Left ventricle myocardium inferior (tissue), 1 donor: Measurements from ENCODE around the gene CRADD. TPM values are rescaled to one million over a fixed set of nuclear protein-coding genes. Genes with fewer than 3 reads are reported as not detected.

Experiments used
- DNase-seq: peaks from one replicate; pipeline ENCODE4 v3.0.0-alpha.2; 2020
- H3K27ac ChIP-seq: fragments of 200-600 bp; replicated peaks from 2 replicates; pipeline ENCODE4 v1.8.0; 2021
- H3K27me3 ChIP-seq: fragments of 200-600 bp; 2 replicates; pipeline ENCODE4 v1.8.0; 2021; ENCODE audit warnings: low read depth
- H3K36me3 ChIP-seq: fragments of 200-600 bp; 2 replicates; pipeline ENCODE4 v1.8.0; 2021
- H3K4me1 ChIP-seq: fragments of 200-600 bp; 2 replicates; pipeline ENCODE4 v1.8.0; 2021
- H3K4me3 ChIP-seq: fragments of 200-600 bp; 2 replicates; pipeline ENCODE4 v1.8.0; 2021; ENCODE audit warnings: mild to moderate bottlenecking, moderate library complexity
- H3K9me3 ChIP-seq: fragments of 200-600 bp; replicated peaks from 2 replicates; pipeline ENCODE4 v1.8.0; 2021
- CTCF ChIP-seq: fragments of 200-600 bp; IDR thresholded peaks from 2 replicates; pipeline ENCODE4 v1.8.0; 2021; ENCODE audit warnings: antibody characterized with exemption, mild to moderate bottlenecking, borderline replicate concordance
- intact Hi-C: fragments of 100-400 bp; cut with micrococcal nuclease; formaldehyde crosslinking; loops from one replicate; pipeline ENCODE4 v1.11.0; 2022
- total RNA-seq: library from RNA; stranded (reverse); fragmentation: NEBNext Ultra II Directional; extraction: Animal tissue kit (Norgen Biotek cat#: 25700); gene quantifications from one replicate; pipeline ENCODE4 v1.2.1, GENCODE V29; 2021
- donor health status: DM: no; HTN: yes; CAD: no; lungs with severe emphysema.

Gene CRADD
- total RNA-seq, 1 donor from 2014 or later: 46.4 TPM

GRCh38 chr12:93663006-93663728, 14.0 kb upstream of the CRADD start:
- intact Hi-C loops: no loop called here

GRCh38 chr12:93663729-93664084, 13.5 kb upstream of the CRADD start:
- H3K27me3 ChIP-seq: no peaks in the 10 kb centered on the region
- no peaks in the 10 kb centered on the region for H3K4me1 ChIP-seq
- H3K9me3 ChIP-seq: no peaks in the 10 kb centered on the region
- no peaks in the 10 kb centered on the region for H3K36me3 ChIP-seq
- no peak overlapping the region for H3K4me3 ChIP-seq
- intact Hi-C loops: no loop called here
- TF ChIP-seq CTCF: no peak
- H3K27ac ChIP-seq: no peak overlapping the region
- DNase-seq: no peak

More at GRCh38 chr12:93663006-93663728, 14.0 kb upstream of the CRADD start:
- no peaks in the 10 kb centered on the region for H3K9me3 ChIP-seq
- DNase-seq: no peak
- no peaks in the 10 kb centered on the region for H3K36me3 ChIP-seq
- no peak overlapping the region for H3K4me3 ChIP-seq
- no peak for TF ChIP-seq CTCF
- H3K27ac ChIP-seq: no peak overlapping the region
- no peaks in the 10 kb centered on the region for H3K27me3 ChIP-seq
- no peaks in the 10 kb centered on the region for H3K4me1 ChIP-seq

- no peaks in the 10 kb centered on the region for H3K4me1 ChIP-seq
- no peaks in the 10 kb centered on the region for H3K27me3 ChIP-seq
- H3K9me3 ChIP-seq: peaks cover 6% of the 10 kb centered on the region
- no peak for DNase-seq
- no peak overlapping the region for H3K4me3 ChIP-seq
- intact Hi-C loops: no loop called here
- TF ChIP-seq CTCF: no peak
- no peaks in the 10 kb centered on the region for H3K36me3 ChIP-seq
- no peak overlapping the region for H3K27ac ChIP-seq
Measured at GRCh38 chr12:93664573-93665138, 12.5 kb upstream of the CRADD start.

GRCh38 chr12:93667672-93668071, 9.5 kb upstream of the CRADD start:
- Histone ChIP-seq H3K4me1 (peaks cover 5% of the 10 kb centered on the region), H3K4me3 (no peak overlapping the region), H3K27me3 (no peaks in the 10 kb centered on the region), H3K36me3 (no peaks in the 10 kb centered on the region), H3K27ac (no peak overlapping the region), H3K9me3 (peaks cover 6% of the 10 kb centered on the region)
- no peak for TF ChIP-seq CTCF
- no peak for DNase-seq
- intact Hi-C loops: no loop called here

- Histone ChIP-seq H3K36me3 (no peaks in the 10 kb centered on the region), H3K27me3 (no peaks in the 10 kb centered on the region), H3K27ac (no peak overlapping the region), H3K4me3 (no peak overlapping the region), H3K9me3 (peaks cover 6% of the 10 kb centered on the region), H3K4me1 (peaks cover 5% of the 10 kb centered on the region)
- TF ChIP-seq CTCF: no peak
- intact Hi-C loops: no loop called here
- no peak for DNase-seq
Measured at GRCh38 chr12:93668919-93669418, 8.2 kb upstream of the CRADD start.
